ENCODE data around the gene WDR7.

GRCh38 chr18:56747857-56748256, 96.7 kb downstream of the WDR7 start:
- no peak for TF ChIP-seq STAT1 (IDR thresholded peaks at IDR 0.05; ENCODE audit: unreplicated experiment)
- no peak for TF ChIP-seq JUNB (IDR thresholded peaks at IDR 0.05; ENCODE audit: unreplicated experiment)
- no peak for TF ChIP-seq POLR2AphosphoS5 (IDR thresholded peaks at IDR 0.05; ENCODE audit: low read depth)
- TF ChIP-seq CTCF (conservative IDR thresholded peaks at IDR 0.05; ENCODE audit: low read depth in 2 of 2) = no peak
- no peak for TF ChIP-seq CREB1 (CRISPR knock-in tag; IDR thresholded peaks at IDR 0.05; ENCODE audit: low read depth)
- TF ChIP-seq EZH2 (IDR thresholded peaks at IDR 0.05; ENCODE audit: low read depth, unreplicated experiment) = no peak
- TF ChIP-seq EZH2phosphoT487 (IDR thresholded peaks at IDR 0.05; ENCODE audit: unreplicated experiment) = no peak
- no peak for TF ChIP-seq REST (IDR thresholded peaks at IDR 0.05; ENCODE audit: unreplicated experiment)
- TF ChIP-seq NANOG (IDR thresholded peaks at IDR 0.05; ENCODE audit: borderline replicate concordance) = no peak
- no peak for TF ChIP-seq ZNF114 (CRISPR knock-in tag; IDR thresholded peaks at IDR 0.05)
- no peak for TF ChIP-seq ETS1 (IDR thresholded peaks at IDR 0.05)
- TF ChIP-seq ZNF331 (CRISPR knock-in tag; IDR thresholded peaks at IDR 0.05; ENCODE audit: low read depth) = no peak
- TF ChIP-seq ZNF462 (CRISPR knock-in tag; IDR thresholded peaks at IDR 0.05) = no peak
